Hematopoietic multipotent progenitor cell treated with erythropoietin and hydrocortisone succinate and interleukin-3 and kit ligand, for 17 days (in vitro differentiated cells): ENCODE data around the gene TRIP12.
"Not testable (repeated sequence)": the region's sequence is repeated elsewhere in the genome, so short reads cannot be mapped to it uniquely, and the experiment has no call there.

Experiments
- DNase-seq: peaks from one replicate; pipeline ENCODE4 v3.0.0-alpha.2; 2015; ENCODE audit warnings: low spot score

TRIP12 gene

GRCh38 chr2:229831805-229832509 is 89.9 kb downstream of the TRIP12 start:
- no peak for DNase-seq

GRCh38 chr2:229825476-229825875 is 96.3 kb downstream of the TRIP12 start:
- no peak for DNase-seq

DNA sequence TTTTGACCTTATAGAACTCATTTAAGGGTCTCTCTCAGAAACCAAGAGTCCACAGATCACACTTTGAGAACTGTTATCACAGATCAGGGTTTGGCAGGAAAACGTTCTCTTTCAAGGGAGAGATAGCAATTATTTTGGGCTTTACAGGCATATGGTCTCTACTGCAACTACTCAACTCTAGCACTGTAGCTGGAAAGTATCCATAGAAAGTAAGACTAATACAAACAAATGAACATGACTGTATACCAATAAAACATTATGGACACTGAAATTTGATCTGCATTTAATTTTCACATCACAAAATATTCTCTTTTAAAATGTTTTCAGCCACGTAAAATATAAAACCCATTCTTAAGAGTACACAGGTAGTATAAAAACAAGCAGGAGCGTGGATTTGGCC is 100.5 kb downstream of the TRIP12 start:
- no peak for DNase-seq

- DNase-seq, result no peak
Measured at GRCh38 chr2:229818230-229818629, 103.6 kb downstream of the TRIP12 start.

- no peak for DNase-seq
Measured at GRCh38 chr2:229815858-229816257, 106.0 kb downstream of the TRIP12 start.

- no peak for DNase-seq
Measured at GRCh38 chr2:229815342-229815741, 106.5 kb downstream of the TRIP12 start.

DNA sequence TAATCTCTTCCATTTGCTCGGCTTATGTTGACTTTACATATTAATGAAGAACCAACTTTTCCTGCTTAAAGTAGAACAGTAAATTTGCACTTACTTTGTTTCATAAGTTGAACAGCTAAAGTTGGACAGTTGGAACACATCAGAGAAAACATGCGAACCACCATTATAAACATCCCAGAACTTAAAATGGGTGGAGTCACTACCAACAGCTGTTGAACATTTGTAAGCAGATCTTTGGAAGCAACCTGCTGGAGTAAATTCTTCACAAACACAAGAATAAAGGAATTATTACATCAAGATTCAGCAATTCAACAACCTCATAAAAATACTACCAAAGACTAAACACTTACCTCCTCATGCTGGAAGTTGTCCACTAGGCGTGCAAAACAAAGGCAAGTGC is 111.0 kb downstream of the TRIP12 start:
- no peak for DNase-seq

DNA sequence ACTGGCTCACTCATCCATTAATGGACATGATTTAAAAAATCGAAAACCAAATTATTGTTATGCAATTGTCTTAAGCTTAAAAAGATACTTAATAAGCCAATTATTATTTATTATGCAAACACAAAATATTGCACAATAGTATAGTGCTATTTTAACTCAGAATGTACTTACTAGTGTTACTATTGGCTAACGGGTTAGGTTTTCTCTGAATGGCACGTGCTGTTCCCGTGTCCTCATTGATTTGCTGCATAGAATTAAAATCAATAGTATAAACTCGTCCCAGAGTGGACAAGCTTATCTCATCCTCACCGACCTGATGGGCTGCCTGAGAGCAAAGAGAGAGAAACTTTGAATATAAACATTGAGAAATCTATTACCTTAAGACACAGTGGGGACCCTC is 116.2 kb downstream of the TRIP12 start:
- DNase-seq, result no peak

DNA sequence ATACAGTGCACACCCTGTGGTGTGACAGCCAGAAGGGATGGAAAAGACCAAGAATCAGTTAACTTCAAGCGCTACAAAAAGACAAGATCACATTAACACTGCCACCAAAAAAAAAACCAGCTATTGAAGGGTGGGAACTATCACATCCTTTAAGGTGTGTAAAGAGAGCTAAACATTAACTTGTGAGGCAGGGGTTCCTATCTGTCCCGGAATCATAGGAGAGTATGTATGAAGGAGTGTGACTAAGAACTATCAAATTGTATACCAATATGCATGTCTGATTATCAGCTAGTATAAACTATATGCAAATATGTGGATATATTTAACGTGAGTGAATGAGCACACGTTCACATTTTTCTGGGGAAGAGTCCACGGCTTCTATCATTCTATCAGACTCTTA is 119.0 kb downstream of the TRIP12 start:
- DNase-seq, result no peak

- DNase-seq, result peak; percentile 71
Measured at GRCh38 chr2:229800997-229801754, 120.6 kb downstream of the TRIP12 start.

DNA sequence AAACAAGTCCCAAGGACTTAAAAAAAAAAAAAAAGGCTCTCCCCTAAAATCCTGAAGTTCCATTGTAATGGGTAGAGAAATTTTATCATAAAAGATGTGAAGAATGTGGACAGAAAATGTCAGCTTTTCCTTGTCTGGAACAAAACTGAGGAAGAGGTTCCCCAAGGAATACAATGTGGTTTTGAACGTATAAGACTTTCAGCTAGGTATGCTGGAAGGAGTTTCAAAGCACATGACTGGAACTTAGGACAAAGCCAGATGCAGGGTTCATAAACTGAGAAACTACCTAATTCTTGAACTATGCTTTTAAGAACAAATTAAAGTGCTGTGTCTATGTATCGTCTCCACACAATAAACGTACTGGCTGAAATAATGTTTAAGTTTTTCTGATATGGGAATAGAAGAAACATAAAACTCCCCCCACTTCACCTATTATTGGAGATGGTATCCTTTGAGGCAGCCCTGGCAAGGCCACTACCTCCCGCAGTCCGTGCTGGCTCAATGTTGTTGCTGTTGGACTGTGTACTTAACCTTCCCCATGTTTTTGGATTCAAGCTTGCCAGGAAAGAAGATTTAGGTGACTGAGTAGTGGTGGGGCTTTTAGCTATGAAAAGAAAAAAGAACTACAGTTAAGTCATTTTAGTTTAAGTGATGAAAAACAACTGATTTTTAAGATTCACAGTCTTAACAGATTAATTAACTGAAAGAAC is 123.2 kb downstream of the TRIP12 start:
- no peak for DNase-seq

DNA sequence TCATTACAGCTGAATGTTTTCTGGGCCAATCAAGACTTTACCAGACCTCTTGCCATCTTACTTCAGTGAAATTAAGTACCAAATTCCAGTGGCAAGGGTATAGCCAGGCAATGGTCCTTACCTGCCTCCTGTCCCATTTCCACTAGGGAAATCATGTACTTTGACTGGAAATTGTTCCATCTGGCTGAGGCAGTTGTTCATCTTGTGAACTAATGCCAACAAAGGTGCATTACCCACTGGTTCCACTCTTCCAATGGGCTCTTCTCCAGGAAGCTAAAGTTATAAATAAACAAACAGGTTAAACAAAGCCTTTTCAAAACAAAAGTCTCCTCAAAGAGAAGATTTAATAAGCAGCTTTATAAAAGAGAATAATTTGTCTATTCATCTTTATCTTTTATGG is 126.8 kb downstream of the TRIP12 start:
- DNase-seq, result no peak

GRCh38 chr2:229794636-229795035 is 127.2 kb downstream of the TRIP12 start:
- DNase-seq, result no peak

DNA sequence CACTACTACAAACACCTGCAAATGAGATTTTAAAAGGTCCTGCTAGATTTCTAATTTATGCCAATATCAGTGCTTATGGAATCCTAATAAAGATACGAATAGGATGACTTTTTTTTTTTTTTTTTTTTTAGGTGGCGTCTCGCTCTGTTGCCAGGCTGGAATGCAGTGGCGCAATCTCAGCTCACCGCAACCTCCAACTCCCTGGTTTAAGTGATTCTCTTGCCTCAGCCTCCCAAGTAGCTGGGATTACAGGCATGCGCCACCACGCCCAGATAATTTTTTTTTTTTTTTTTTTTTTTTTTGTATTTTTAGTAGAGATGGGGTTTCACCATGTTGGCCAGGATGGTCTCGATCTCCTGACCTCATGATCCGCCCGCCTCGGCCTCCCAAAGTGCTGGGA is 135.5 kb downstream of the TRIP12 start:
- DNase-seq, result not testable (repeated sequence)

DNA sequence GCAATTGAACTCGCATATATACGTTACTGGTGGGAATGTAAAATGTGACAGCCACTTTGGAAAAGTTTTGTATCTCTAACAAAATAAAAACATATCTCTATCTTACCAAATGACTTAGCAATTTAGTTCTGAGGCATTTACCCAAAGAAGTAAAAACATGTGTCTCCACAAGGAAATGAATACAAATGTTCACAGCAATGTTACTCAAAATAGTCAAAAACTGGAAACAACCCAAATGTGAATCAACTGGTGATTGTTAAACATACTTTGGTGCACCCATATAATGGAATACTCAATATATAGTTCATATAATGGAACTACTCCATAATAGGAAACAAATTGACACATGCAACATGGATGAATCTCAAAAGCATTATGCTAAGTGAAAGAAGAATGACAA is 137.0 kb downstream of the TRIP12 start:
- no peak for DNase-seq

- no peak for DNase-seq
Measured at GRCh38 chr2:229783108-229783721, 138.6 kb downstream of the TRIP12 start.

DNA sequence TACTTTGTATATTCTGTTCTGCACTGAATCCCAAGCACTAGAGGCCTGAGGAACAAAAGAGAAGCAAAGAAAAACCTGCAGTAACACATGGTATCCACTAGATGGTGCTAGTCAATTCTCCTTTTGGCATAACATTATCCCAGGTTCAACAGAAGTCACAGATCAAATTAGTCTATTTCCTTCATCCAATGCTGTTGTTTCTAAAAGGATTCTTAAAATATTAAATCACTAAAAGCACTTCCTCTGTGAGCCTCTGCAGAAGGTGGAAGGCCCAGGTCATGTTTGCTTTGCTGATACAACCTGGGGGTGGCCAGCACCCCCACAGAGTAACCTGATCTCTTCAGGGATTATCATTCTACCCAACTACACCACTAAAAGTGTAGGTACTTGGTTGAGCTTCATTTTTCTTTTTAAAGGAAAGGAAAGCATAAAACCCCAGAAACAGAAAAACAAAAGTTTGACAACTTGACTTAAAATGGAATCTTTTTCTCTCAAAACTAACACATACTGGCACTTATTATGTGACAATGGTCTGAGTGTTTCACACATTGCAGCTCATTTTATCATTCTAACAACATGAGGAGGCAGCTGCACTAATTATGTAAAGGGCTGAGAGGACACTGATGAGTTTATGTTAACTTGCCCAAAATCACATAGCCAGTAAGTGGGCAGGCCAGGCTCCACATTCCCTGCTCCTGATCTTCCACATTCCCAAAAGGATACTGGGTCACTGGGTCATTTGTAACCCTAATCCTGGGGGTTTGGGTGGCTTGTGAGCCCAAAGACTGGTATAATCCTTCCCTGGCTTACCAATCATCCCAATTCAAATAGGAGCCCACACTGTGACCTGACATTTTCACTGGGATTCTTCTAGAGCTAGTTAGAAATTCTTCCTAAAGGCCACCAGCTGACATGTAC is 140.7 kb downstream of the TRIP12 start:
- DNase-seq, result peak; percentile 63

GRCh38 chr2:229779650-229780049 is 142.2 kb downstream of the TRIP12 start:
- DNase-seq, result no peak

DNA sequence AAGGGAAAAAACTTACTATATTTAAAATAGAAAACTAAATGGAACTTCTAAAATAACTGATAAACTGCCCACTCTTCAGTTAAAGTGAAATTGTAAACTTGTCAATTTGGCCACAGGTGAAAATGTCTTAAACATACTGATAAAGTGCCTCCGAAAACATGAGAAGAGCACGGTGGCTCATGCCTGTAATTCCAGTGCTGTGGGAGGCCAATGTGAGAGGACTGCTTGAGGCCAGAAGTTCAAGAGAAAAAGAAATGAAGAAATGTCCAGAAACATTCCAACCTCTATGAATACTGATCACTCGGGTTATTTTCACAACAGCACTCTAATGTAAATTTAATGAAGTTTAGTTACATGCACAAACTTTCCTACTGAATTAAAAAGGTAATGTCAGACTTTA is 144.1 kb downstream of the TRIP12 start:
- no peak for DNase-seq

DNA sequence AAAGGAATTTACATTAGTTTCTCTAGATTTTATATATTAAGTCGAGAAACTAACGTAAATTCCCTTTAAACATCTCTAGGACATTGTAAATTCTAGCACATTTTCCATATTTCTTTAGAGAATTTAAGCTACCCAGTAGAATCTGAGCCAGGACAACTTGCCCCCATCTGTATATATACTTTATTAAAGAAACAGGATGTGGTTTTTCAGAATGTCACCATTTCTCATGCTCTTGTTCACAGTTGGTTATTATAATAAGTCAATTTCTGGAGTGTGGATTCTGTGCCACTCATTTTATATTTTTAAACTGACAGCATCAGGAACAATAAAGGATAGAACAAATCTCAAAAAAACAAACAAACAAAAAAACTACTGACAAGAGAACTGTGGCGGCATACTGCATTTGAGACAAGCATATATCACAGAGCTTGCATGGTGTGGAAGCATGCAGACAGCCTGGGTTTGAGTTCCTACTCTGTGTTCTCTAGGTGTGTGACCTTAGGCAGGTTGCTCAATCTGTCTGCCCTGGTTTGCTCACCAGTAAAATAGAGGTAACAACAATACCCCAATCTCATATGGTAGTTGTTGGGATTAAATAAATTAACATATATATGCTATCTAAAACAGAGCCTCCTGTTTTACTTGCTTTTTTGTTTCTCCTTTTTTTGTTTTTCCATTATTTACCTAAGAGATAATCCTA is 146.0 kb downstream of the TRIP12 start:
- DNase-seq, result no peak

GRCh38 chr2:229774237-229774636 is 147.6 kb downstream of the TRIP12 start:
- DNase-seq, result no peak
